Mesenteric fat pad (tissue), 1 donor: Measurements from ENCODE around the gene ELMOD2. TPM values are rescaled to one million over a fixed set of nuclear protein-coding genes. Genes with fewer than 3 reads are reported as not detected.

ENCODE experiments used
- DNase-seq: peaks from one replicate; pipeline ENCODE4 v3.0.0-alpha.2; 2020; ENCODE audit warnings: low spot score
- total RNA-seq: library from RNA; stranded (reverse); fragmentation: NEBNext Ultra II Directional; extraction: Animal tissue kit (Norgen Biotek cat#: 25700); gene quantifications from one replicate; pipeline ENCODE4 v1.2.1, GENCODE V29; 2021
- donor health status: DM: yes; HTN: yes; CAD: no.

ELMOD2 gene
- total RNA-seq, 1 donor from 2014 or later = 18.7 TPM

GRCh38 chr4:140579278-140579677, 55.3 kb downstream of the ELMOD2 start:
- no peak for DNase-seq

DNA sequence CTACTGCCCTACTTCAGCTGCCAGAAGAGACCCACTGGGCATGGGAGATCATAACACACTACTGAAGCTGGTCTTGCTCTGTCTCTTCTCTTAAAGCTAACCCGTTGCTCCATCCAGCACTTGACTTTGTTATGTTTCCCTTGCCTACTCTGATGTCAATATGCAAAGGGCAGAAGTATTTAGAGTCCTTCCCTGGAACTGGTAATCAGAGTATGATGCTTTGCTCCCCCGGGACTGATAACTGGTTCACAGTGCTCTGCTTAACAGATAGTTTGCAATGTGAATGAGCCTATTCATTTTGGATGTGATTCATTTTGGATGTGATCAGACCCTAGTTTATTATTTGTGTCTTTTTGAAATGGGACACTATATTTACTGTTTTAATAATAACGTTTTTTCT, 57.1 kb downstream of the ELMOD2 start:
- DNase-seq = no peak

- no peak for DNase-seq
Measured at GRCh38 chr4:140584439-140584838, 60.5 kb downstream of the ELMOD2 start.

DNA sequence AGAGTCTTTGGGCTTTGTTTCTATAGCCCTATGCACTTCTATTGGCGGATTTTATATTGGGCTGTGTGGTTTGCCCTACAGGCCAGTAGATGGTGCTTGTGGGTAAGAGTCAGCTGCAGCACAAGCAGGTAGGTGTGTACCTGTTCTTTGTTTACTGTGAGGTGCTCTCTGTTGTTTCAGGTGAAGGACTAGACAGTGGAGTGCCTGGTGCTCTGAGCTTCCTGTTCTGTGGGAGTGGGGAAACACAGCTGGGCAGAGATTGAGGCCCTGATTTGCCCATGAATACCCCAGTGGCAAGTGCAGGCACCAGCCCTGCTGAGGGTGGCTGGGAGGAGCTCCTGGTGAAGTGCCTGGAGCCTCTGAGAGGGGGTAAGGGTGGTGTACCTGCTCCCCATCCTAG, 71.1 kb downstream of the ELMOD2 start:
- no peak for DNase-seq

- no peak for DNase-seq
Measured at GRCh38 chr4:140600408-140600807, 76.4 kb downstream of the ELMOD2 start.

DNA sequence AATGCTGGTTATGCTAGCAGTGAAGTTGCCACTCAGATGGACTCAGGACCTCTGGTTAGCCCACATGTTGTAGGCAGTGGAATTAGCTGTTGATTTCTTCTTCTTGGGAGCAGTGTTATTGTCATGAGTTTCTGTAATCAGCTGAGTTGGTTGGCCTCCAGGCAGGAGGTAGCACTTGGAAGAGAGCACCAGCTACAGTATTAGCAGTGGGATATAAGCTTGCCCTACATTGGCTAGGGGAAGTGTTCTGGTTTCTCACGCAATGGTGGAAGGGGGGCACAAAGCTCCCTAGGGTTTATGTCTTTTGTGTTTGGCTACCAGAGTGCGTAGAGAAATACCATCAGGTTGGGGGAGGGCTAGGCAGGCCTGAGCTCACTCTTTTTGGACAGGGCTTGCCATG, 78.7 kb downstream of the ELMOD2 start:
- DNase-seq = no peak

DNA sequence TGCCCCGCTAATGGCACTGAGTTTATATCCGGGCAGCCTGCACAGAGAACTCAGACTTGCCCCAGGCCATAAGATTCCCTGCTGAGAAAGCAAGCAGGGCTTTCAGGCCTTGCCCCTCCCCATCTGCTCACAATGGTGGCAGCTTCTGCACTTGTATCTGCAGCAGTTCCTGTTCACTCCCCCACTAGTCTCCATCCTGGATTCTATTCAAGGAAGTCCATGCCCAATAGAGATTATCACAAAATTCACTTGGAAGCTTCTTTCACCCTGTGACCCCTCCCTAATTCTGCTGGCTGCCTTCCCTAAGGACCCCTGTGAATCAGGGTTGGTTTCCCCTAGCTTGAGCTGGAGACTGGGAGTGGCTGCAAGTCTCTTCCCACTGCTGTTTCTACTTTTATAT, 79.3 kb downstream of the ELMOD2 start:
- no peak for DNase-seq

Other genes starting within 250 kb of the ELMOD2 start
- 38.1 TPM for gene SCOC, start 150.5 kb upstream of the ELMOD2 start, total RNA-seq
- not detected for gene CLGN, start 96.5 kb upstream of the ELMOD2 start, total RNA-seq
- not detected for gene MGAT4D, start 25.9 kb upstream of the ELMOD2 start, total RNA-seq
- not detected for gene UCP1, start 44.8 kb downstream of the ELMOD2 start, total RNA-seq
- 55.5 TPM for gene TBC1D9, start 232.2 kb downstream of the ELMOD2 start, total RNA-seq